ENCODE measurements around the gene GFPT1.

Gene GFPT1

DNA sequence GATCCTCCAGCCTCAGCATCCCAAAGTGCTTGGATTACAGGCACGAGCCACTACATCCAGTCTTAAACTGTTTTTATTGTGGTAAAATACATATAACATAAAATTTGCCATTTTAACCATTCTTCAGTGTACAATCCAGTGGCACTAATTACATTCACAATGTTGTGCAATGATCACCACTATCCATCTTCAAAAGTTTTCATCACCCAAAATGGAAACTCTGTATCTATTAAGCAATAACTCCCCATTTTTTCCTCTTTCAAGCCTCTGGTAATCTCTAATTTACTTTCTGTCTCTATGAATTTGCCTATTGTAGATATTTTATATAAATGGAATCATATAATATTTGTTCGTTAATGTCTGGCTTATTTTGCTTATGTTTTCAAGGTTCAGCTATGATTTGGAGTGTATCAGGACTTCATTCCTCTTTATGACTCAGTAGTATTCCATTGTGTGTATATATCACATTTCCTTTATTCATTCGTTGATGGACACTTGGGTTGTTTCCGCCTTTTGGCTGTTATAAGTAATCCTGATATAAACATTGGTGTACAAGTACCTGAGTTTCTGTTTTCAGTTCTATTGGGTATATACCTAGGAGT is 71.8 kb downstream of the GFPT1 start:
- DNase-seq = no peak

GRCh38 chr2:69311024-69311416 is 76.0 kb downstream of the GFPT1 start:
- DNase-seq = no peak

- no peak for DNase-seq
These were observed 76.7 kb downstream of the GFPT1 start for GRCh38 chr2:69310111-69311023.

DNA sequence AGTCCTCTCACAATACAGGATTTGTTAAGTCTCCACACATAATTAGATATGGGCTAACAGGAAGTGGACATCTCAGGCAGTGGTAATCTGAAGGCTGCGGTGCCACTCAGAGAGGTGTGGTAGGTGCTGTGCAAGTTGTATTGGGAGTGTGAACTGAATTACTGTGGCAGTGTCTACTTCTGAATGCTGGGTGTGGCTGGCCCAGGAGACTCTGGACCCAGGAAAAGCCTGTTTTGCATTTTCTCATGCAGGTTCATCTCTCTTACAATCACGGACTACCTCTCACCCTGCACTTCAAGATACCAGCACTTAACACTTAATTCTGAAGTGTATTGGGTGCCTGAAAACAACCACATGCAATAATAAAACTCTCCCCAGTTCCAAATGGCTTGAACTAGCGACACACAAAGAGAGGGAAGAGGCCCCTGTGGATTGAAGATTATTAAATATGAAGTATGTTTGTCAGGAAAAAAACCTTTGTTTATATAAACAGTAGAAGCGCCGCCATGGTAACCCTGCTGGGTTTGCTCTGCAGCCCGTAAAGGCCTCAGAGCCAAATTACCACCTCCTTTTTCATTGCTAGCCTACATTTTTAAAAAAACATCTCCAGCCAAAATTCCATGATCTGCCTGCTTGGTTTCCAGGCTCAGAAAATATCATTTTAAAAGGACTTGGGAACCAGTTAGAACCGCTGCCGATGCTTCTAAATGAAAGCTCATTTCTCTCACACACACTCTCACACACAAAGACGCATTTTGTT is 77.5 kb downstream of the GFPT1 start:
- DNase-seq = peak; percentile 34

- DNase-seq = no peak
These were observed 78.7 kb downstream of the GFPT1 start for GRCh38 chr2:69308338-69308737.

DNA sequence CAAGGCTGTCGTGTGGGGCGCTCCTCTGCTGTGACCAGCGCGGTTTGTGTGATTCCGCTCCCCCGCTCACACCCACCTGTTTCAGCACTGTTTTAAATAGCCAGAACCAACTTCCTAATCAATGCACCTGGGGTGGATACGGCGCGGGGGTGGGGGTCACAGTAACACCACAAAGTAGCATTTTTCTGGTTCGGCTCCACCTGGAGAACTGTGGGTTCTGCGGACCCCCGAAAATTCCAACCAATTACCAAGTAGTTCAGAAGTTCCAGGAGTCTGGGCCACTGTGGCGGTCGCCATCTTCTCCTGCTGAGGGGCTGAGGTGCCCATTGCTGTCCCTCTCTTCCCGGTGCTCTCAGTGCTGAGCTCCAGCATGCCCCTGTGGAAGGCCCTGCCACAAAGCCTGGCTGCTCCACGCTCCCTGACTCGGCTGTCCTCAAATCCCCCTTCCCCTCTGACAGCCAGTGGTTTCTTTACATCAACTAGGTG is 79.4 kb downstream of the GFPT1 start:
- DNase-seq = no peak

DNA sequence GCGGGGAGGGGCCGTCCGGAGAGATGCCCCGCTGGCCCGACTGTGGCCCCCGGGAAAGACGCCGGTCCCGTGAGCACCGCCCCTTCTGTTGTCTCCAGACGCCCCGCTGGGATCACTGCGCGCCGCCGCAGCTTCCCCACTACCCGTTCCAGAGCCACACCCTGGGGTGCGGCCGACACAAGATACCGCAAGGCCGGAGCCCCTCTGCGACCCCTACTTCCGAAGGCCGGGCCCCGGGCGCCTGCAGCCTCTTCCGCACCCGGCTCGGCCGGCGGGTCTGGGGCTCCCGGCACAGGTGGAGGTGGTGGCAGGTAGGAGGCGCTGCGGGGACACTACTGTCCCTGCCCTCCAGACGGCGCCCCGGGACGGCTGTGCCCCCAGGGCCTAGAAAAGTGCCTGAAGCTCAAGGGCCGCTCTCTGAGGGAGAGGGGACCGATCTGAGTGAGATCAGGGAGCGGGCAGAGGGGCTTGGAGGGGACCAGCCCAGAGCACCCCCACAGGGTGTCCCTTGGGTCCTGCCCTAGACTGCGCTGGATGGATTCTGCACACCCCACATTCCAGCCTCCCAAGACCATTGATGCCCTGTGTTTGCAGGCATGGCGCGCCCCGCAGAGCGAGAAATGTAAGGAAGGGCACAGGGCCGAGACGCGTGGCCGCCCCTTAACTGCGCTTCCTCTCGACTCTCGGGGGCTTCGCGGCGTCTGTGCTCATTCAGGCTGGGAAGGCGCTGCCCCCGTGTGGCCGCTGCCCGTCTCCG is 80.0 kb downstream of the GFPT1 start:
- peak; percentile 56 for DNase-seq

DNA sequence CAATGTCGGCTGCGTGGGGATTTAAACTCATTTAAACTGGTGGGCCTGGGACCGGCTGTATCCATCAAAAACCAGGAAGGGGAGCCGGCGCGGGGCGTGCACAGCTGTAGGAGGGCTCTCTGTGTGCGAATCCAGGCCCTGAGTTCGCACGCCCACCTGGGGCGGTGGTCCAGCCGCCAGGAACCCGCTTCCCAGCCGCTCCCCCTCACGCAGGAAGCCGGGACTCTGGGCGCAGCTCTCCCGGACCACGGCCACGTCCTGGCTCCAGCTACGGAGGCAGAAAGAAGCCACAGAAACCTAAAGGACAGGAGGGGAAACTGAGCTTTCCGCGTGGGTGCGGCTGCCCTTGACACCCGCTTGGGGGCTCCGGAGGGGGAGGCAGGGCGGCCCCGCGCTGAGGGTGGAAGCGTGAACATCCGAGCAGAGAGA is 80.6 kb downstream of the GFPT1 start:
- DNase-seq = no peak

DNA sequence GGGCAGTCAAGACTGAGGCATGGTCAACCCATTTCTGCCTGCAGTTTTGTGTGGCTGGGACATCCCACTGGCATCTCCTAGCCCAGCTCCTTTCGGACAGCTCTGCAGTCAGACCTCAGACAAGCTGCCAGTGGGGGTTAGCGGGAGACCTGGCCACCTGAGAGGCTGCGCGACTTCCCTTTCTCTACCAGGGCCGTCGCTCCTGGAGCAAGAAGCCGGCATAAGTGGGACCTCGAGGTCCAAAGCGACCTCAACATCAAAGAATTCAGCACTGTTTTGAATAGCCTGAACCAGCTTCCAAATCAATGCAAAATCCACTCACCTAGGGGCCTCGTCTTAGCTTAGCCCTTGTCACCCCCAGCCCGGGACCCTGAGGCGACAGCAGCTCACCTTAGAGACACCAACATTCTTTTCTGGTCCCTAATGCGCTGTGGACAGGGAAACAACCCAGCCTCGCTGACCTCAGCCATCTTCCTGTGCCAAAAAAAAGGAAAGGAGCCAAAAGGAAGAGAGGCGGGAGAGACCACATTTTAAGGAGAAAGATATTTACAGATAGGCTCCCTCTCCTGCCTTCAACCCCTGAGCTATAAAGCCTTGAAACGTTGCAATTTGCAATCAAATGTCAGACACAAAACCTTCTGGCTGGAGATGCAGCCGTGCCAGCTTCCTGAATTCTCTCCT is 81.2 kb downstream of the GFPT1 start:
- no peak for DNase-seq

DNA sequence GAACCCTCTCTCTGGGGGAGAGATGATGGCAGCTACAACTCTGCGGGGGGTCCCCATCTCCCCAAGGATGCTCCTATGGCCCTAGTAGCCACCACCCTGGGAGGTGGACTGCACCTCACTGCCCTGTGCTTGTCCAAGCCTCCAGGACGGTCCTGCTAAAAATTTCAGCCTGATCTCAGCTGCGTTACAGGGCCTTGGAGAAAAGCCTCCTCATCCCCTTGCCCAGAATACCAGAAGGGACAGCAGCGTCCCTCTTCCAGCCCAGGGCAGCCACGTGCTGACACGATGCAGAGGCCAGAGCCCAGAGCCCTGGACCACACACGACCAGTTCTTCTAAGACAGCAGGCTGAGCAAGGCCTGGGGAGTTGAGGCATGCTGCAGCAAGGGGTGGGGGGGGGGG is 81.9 kb downstream of the GFPT1 start:
- no peak for DNase-seq

GRCh38 chr2:69304656-69305055 is 82.4 kb downstream of the GFPT1 start:
- DNase-seq = no peak

- DNase-seq = no peak
These were observed 86.4 kb downstream of the GFPT1 start for GRCh38 chr2:69300650-69301049.

DNA sequence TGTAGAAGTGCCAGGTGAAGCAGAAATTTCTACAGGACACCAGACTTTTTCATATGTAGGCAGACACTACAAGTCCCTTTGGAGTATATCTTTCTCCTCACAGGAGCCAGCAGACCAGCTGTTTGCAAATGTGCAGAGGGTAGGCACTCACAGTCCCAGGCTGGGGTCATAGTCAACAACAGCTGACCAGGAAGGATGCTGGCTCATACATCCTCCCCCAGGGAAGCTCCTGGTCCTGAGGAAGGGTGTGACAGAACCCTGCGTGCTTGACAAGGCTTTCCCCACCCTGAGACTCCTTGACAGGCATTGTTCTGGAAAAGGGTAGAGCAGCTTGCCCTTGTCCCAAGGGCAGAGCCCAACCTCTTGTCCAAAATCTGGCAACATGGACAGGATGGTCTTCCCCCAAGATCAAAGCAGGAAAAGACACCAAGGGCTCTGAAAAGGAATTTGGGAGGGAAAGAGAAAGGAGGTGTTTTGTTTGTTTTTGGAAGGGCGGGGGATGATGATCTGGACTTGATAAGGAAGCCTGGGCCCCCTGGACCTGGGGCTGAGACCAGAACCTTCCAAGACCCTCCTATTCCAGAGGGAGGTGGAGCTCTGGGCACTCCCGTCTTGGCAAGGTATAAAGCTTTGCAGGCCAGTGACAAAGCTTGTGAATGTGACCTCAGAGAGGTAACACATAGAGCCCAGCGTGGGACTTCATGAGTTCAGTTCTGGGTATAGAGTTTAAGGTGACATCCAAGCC is 87.1 kb downstream of the GFPT1 start:
- DNase-seq = no peak

DNA sequence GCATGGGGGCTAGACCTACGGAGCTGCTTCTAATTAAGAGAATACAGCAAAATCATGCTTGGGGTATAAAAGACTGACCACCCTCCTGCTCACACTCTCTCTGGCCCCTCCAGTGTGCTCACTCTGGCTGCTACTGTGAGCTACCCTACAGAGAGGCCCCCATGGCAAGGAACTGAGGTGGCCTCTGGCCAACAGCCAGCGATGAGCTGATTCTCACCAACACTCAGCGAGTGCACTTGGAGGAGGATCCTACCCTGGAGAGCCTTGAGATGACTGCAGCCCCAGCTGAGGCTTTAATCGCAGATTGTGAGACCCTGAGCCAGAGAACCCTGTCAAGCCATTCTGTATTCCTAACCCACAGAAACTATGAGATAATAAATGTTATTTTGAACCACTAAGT is 88.2 kb downstream of the GFPT1 start:
- DNase-seq = no peak

DNA sequence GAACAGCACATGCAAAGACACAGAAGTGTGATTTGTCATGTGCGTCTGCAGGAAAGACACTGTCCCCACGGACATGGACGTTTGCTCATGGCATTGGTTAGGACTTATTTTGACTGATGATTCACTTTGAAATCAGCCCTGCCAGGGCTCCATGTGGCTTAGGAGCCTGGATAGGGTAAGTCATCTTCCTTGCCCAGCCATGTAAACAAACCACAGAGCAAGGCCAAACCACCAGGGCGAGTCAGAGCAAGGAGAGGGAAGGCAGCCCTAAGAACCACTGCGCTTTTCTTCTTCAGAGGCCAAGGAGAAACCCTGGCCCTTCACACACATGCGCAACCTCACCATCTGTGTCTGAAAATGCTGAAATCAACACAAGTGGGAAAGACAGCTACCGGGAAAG is 88.8 kb downstream of the GFPT1 start:
- DNase-seq = no peak

DNA sequence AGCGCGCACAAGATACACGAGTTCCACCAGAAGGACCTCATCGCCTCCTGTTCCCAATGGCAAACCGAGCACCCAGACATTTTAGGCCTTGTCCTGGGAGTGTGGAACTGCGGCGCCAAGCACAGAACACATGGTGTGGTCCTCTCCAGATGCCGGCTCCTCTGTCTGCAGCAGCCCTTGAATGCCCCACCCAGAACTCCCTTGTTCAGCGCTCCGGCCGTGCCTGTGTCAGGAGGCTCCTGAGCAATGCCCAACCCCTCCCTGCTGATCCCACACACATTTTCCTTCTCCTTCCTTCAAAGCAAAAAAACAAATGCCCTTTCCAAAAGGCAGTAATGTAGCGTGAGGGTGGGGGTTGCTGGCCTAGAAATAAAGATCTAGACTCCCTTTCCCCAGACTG is 89.8 kb downstream of the GFPT1 start:
- DNase-seq = no peak

DNA sequence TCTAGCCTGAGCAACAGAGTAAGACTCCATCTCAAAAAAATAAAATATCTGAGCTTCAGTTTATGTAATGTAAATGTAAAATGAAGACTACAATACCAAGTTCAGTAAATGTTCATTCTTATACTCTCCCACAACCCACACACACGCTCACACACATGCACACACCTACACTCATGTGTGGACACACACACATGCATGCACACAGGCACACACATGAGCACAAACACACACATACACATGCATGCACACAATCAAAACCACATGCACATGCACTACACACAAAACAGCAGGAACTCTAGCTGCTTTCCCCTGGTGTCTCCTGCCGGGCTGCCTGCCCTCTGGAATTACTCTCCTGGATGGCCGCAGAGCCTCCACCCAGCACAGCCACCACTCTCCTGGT is 90.6 kb downstream of the GFPT1 start:
- no peak for DNase-seq

GRCh38 chr2:69292256-69292655 is 94.8 kb downstream of the GFPT1 start:
- no peak for DNase-seq

DNA sequence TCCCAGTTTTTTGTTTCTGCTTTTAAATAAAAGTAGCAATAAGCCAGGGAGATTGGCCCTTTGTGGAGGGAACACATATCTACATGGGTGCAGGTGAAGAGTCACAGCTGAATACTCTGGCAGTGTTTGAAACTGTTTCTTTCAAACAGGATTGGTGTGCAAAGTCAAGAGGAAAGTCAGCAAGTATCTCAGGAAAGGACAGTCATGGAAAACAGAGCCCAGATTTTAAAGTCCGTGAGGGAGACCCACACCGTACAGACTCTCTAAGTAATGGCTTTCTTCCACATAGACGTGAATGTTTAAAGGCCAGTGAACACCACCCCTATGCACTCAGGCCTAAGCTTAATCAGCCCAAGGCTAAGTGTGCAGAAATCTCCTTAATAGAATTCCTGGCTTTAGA is 95.3 kb downstream of the GFPT1 start:
- DNase-seq = no peak

DNA sequence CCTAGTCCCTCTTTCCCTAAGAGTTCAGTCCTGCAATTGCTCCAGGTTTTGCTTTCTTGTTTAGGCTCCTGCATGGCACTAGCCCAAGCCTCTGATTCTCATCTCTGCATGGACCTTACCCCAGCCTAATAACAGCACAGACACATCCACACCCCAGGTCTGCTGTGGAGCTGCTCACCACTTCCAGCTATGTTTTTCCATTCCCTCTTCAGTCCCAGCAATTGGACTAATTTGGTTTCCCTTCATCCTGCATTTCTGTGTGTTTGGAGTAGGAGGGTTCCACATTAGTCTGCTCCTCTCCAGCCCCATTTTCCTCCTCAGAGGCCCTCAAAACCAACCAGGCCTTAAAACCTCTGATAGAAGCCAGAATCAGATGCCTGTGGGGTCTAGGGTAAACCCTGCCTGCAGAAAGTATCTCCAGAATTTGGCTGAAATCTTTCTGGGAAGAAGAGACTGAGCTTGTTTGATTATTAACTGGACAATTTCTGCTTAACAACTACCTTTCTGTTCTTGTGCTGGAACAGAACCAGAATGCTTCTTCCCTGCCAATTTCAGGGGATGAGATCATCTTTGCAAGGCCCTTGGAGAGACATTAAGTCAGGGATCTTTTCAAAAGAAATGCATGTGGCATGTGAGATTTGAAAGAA is 95.9 kb downstream of the GFPT1 start:
- DNase-seq = no peak

DNA sequence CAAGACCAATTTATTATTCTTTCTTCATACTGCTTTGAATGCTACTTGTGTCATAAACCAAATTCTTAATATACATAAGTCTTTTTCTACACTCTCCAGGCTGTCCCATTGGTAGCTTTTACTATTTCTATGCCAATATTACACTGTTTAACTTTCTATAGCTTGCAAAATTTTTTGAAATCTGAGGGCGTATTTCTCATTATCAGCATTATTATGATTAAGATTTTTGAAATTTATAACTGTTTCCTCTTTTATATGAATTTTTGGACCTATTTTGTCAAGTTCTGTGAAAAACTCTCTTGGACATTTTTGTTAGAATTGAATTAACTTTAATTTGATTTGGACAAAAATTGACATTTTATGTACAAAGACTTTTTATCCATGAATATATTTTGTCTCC is 98.6 kb downstream of the GFPT1 start:
- no peak for DNase-seq

All from CD4-positive, alpha-beta T cell treated with Interleukin-21 for 1 hour (primary cell).